ENCODE results near the gene AKT2.

AKT2 gene

DNA sequence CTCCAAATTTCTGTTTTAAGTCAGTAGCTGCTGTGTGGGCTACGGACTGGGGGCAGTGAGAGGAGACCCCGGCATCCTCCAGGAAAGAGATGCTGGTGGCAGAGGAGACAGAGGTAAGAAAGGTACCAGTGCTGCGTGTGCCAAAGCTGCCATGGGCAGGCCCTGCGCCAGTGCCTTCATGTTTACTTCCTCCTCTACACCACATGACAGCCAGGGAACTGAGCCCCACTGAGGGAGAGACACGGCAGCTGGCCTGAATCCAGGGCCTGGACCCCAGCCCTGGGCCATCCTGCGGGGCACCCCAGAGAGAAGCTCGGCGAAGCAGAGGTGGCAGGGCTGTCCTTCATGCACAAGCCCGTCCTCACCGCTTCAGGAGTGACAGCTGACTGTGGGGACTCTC, 35.9 kb downstream of the AKT2 start:
- in situ Hi-C loops (cut with MboI; ENCODE audit: low sequenced_read_pairs) = no loop called here
- no peaks in the 10 kb centered on the region for H3K4me1 ChIP-seq
- no peak overlapping the region for H3K4me3 ChIP-seq
- H3K36me3 ChIP-seq (replicated peaks) = peaks cover 14% of the 10 kb centered on the region
- no peaks in the 10 kb centered on the region for H3K27me3 ChIP-seq (ENCODE audit: low read depth)
- no peaks in the 10 kb centered on the region for H3K9me3 ChIP-seq
- no peak for DNase-seq (ENCODE audit: low spot score in 2 of 2)

DNA sequence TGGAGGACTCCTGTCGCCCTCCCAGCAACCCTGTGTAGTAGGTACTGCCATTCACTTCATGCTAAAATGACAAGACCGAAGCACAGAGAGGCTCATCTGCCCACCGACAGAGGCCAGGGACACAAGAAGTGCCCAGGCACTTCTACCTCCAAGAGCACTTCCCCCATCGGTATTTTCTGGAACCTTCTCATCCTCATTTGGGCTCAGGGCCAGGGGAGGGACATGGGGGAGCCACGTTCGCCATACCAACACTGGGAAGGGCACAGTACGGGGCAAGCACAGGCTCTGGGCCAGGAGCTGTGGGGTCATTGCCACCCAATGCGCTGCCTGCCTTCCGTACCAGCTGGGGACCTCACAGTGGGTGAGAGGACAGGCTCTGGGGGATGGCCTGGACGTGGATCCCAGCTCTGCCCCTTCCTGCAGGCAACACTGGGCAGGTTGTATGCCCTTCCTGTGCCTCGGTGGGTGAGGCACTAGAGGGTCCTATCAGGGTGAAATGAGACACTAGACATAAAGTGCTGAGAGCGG, 37.3 kb downstream of the AKT2 start:
- no peak for DNase-seq (ENCODE audit: low spot score in 2 of 2)
- H3K27me3 ChIP-seq (ENCODE audit: low read depth) = no peaks in the 10 kb centered on the region
- H3K36me3 ChIP-seq (replicated peaks) = peaks cover 14% of the 10 kb centered on the region
- H3K9me3 ChIP-seq = no peaks in the 10 kb centered on the region
- in situ Hi-C loops (cut with MboI; ENCODE audit: low sequenced_read_pairs) = no loop called here
- H3K4me1 ChIP-seq = no peaks in the 10 kb centered on the region
- no peak overlapping the region for H3K4me3 ChIP-seq

DNA sequence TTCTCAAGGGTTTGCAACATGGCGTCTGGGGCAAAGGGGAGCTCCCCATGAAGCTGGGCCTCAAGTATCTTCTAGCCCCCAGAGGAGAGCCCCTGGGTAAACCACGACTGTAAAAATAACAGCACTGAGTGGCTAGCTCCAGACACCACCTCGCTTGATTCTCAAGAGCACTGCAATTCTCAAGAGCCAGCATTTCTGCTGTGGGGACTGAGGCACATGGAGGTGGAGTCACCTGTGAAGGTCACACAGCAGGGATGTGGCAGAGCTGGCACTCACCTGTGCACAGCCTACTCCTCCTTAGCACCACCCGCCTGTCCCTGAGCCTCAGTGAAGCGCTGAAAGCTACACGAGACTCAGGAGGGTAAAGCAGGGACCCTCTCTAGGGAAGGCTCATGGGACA, 38.0 kb downstream of the AKT2 start:
- no peaks in the 10 kb centered on the region for H3K27me3 ChIP-seq (ENCODE audit: low read depth)
- no peak overlapping the region for H3K4me3 ChIP-seq
- DNase-seq (ENCODE audit: low spot score in 2 of 2) = no peak
- H3K36me3 ChIP-seq (replicated peaks) = peaks cover 15% of the 10 kb centered on the region
- H3K9me3 ChIP-seq = no peaks in the 10 kb centered on the region
- in situ Hi-C loops (cut with MboI; ENCODE audit: low sequenced_read_pairs) = no loop called here
- no peaks in the 10 kb centered on the region for H3K4me1 ChIP-seq

DNA sequence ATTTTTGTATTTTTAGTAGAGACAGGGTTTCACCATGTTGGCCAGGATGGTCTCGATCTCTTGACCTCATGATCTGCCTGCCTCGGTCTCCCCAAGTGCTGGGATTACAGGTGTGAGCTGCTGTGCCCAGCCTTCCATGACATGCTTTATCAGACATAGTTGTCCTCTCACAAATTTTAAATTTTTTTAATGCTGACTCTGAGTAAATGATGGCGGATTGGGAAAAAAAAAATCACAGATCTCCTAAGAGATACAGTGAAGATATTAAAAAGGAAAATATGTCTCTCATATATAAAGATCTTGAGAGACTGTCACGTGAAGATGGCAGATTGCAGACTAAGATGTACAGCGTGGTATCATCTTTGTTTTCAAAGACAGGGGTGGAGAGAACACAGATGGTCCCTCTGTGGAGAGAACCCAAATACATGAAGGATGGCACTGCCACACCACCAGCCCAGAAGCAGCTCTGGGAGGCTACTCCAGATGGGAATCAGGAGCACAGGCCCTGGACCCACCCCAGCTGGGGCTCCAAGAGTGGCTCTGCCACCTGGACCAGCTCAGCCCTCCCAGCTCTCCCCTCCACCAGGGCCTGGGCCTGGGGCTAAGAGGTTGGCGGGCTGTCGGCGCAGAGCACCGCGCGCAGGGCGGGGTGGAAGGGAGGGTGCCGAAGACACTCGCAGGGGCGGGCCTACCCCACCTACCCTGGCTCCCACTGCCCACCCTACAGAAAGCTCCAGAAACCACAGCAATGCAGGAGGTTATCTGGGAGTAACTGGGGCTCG, 38.7 kb downstream of the AKT2 start:
- no peak for DNase-seq (ENCODE audit: low spot score in 2 of 2)
- peaks cover 14% of the 10 kb centered on the region for H3K36me3 ChIP-seq (replicated peaks)
- H3K27me3 ChIP-seq (ENCODE audit: low read depth) = no peaks in the 10 kb centered on the region
- H3K4me3 ChIP-seq = no peak overlapping the region
- H3K9me3 ChIP-seq = no peaks in the 10 kb centered on the region
- in situ Hi-C loops (cut with MboI; ENCODE audit: low sequenced_read_pairs) = no loop called here
- H3K4me1 ChIP-seq = no peaks in the 10 kb centered on the region

DNA sequence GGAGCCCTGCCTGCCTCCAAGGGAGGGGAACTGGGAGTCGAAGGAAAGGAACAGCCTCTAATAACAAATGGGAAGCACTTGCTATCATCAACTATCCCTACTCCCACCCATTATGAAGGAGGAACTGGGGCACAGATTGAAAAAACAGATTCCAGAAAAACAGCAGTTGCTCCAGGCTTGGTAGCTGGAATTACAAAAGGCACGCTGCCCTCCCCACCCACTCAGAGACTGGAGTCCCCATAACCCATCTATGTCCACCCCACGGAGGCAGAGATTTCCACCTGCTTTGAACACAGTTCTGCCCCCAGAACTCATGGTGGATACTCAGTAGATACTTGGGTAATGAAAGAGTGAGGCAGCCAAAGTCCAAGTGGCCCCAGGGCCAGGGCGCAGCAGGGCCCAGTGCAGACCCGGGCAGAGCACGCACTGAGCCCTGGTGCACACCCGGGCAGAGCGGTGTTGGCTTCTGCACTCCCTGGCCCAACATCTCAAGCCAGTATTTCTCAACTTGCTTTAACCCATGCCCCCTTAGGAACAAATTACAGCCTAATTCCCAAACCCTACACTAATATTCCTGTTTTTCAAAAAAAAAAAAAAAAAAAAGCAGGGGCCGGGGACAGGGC, 39.5 kb downstream of the AKT2 start:
- Histone ChIP-seq H3K4me3 (no peak overlapping the region), H3K27me3 (ENCODE audit: low read depth) (no peaks in the 10 kb centered on the region), H3K9me3 (no peaks in the 10 kb centered on the region), H3K36me3 (replicated peaks) (peaks cover 11% of the 10 kb centered on the region), H3K4me1 (no peaks in the 10 kb centered on the region)
- no peak for DNase-seq (ENCODE audit: low spot score in 2 of 2)
- in situ Hi-C loops (cut with MboI; ENCODE audit: low sequenced_read_pairs) = no loop called here

DNA sequence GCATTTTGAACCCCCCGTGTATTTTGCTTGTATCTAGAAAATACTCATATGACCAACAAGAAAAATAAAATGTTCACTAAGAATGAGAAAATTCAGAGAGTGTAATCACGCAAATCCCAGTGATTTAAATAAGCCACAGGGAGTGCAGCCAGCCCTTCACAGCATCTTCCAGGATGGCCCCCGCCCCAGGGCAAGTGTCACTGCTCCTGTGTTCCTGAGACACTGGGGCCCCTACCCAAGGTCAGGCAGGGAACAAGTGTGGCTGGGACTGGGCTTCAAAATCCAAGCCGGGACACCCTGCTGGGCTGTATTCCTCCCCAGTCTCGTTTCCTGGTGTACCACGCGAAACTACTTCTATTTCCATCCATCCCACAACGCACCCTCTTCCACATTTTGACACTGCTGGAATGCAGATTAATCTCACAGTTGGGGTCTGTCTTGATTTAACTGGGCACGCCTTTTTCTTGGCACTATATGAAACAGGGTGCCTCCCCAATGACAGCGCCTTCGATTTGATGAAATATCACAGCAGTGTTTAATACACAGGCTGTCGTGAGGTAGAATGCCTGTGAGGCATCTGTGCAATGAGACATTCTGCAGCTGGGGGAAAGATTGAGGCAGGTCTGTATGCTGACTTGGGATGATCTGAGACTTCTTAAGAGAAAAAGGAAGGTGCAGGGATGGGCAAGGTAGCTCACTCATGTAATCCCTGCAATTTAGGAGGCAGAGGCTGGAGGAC, 40.4 kb downstream of the AKT2 start:
- H3K4me3 ChIP-seq = no peak overlapping the region
- in situ Hi-C loops (cut with MboI; ENCODE audit: low sequenced_read_pairs) = no loop called here
- no peak for DNase-seq (ENCODE audit: low spot score in 2 of 2)
- H3K4me1 ChIP-seq = no peaks in the 10 kb centered on the region
- H3K27me3 ChIP-seq (ENCODE audit: low read depth) = no peaks in the 10 kb centered on the region
- no peaks in the 10 kb centered on the region for H3K9me3 ChIP-seq
- peaks cover 7% of the 10 kb centered on the region; the same call in 1 of the 2 replicates for H3K36me3 ChIP-seq (replicated peaks)

DNA sequence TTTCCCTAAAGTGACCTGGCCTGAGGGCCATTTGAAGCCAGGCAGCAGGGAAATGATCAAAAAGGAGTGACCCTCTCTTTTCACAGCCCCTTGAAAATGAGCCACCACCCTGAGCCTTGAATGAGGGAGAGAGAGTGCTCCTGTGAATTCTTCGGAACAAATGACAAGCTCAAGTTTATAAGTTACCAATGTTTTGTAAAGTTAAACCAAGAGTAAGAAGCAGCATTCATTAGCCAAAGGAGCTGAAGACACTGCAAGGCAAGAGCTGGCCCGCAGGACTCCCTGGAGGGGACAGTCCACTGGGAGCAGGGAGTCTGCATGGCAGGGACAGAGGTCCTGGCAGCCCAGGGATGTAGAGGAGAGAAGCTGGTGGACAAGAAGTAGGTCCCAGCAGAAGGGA, 42.0 kb downstream of the AKT2 start:
- Histone ChIP-seq H3K27me3 (ENCODE audit: low read depth) (no peaks in the 10 kb centered on the region), H3K9me3 (no peaks in the 10 kb centered on the region), H3K4me3 (no peak overlapping the region), H3K36me3 (replicated peaks) (peaks cover 17% of the 10 kb centered on the region), H3K4me1 (no peaks in the 10 kb centered on the region)
- in situ Hi-C loops (cut with MboI; ENCODE audit: low sequenced_read_pairs) = no loop called here
- DNase-seq (ENCODE audit: low spot score in 2 of 2) = no peak

DNA sequence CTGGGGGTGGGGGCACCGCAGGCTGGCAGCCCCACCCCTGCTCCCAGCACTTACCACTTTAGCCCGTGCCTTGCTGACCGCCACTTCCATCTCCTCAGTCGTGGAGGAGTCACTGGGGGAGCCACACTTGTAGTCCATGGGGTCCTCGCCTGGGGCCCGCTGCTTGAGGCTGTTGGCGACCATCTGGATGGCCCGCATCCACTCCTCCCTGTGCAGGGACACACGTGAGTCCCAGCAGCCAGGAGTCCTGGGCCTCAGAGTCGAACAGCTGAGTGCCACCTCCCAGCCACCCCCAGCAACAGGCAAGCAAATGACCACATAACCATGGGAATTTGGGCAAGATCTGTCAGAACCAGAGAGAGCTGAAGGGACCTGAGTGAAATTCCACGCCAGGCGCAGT, 42.7 kb downstream of the AKT2 start:
- Histone ChIP-seq H3K4me1 (no peaks in the 10 kb centered on the region), H3K9me3 (no peaks in the 10 kb centered on the region), H3K36me3 (replicated peaks) (peaks cover 18% of the 10 kb centered on the region), H3K4me3 (no peak overlapping the region), H3K27me3 (ENCODE audit: low read depth) (no peaks in the 10 kb centered on the region)
- no peak for DNase-seq (ENCODE audit: low spot score in 2 of 2)
- in situ Hi-C loops (cut with MboI; ENCODE audit: low sequenced_read_pairs) = no loop called here

DNA sequence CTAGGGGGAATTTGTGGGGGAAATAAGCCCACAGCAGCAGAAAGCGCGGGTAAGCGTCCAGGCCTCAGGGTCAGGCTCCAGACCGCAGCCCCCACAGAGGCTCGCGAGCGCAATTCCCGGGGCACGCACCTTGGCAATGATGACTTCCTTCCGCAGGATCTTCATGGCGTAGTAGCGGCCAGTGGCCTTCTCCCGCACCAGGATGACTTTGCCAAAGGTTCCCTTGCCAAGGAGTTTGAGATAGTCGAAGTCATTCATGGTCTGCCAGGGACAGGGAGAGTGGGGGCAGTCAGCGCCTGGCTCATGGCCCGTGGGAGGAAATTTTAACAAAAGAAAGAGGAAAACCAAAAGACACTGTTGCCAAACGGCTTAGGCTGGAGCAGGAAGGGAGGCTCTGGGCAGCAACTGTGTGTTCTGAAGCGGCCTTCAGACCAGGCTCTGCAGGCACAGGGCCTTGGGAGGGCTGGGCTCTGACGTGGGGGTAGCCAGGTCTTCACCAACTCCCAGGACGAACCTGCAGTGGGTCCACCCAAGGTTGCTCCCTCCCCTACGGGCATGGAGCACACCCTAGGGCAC, 43.2 kb downstream of the AKT2 start:
- Histone ChIP-seq H3K9me3 (no peaks in the 10 kb centered on the region), H3K4me1 (no peaks in the 10 kb centered on the region), H3K4me3 (no peak overlapping the region), H3K36me3 (replicated peaks) (peaks cover 24% of the 10 kb centered on the region), H3K27me3 (ENCODE audit: low read depth) (no peaks in the 10 kb centered on the region)
- DNase-seq (ENCODE audit: low spot score in 2 of 2) = no peak
- in situ Hi-C loops (cut with MboI; ENCODE audit: low sequenced_read_pairs) = no loop called here

DNA sequence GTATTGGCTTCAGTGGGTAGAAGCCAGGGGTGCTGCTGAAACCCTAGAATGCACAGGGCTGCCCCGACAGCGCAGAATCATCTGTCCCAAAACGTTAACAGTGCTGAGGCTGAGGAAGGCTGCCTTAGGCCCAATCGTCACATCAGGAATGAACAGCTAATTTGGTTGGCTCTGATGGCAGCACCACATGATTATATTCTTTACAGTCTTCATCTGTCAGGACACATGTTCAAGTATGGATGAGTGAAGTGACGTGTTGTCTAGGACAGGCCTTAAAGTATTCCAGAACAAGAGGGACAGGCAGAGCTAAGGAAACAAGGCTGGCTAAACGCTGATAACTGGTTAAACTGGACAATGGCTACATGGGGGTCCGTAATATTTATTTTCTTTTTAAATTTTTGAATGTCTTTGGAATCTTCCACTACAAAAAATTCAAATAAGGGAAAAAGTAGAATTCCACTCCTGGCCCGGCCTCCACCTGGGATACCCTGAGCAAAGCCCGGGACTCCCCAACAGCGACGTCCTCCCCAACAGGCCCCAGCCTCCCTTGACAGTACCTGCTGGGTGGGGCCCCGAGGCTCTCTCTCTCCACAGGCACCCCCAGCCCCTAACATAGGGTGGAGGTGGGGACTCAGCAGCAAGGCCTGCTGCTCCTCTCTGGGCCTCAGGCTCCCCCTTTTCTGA, 43.9 kb downstream of the AKT2 start:
- no peaks in the 10 kb centered on the region for H3K9me3 ChIP-seq
- DNase-seq (ENCODE audit: low spot score in 2 of 2) = no peak
- H3K4me1 ChIP-seq = no peaks in the 10 kb centered on the region
- in situ Hi-C loops (cut with MboI; ENCODE audit: low sequenced_read_pairs) = no loop called here
- no peaks in the 10 kb centered on the region for H3K27me3 ChIP-seq (ENCODE audit: low read depth)
- H3K4me3 ChIP-seq = no peak overlapping the region
- peaks cover 28% of the 10 kb centered on the region for H3K36me3 ChIP-seq (replicated peaks)

DNA sequence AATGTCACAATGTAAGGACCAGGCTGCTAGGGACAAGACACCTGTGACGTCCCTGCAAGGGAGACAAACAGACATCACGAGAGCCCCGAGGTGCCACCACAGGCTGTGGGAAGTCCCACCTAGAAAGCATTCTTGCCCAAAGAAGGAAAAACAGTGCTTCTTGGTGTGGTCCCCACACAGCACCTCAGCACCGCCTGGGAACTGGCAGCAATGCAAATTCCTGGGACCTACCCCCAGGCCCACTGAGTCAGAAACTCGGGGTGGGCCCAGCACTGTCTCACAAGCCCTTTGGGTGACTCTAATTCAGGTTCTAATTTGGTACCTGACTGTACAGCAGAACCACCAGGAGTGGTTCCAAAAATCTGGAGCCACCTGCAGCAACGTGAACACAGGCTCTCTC, 44.8 kb downstream of the AKT2 start:
- Histone ChIP-seq H3K27me3 (ENCODE audit: low read depth) (no peaks in the 10 kb centered on the region), H3K9me3 (no peaks in the 10 kb centered on the region), H3K36me3 (replicated peaks) (peaks cover 32% of the 10 kb centered on the region), H3K4me3 (no peak overlapping the region), H3K4me1 (no peaks in the 10 kb centered on the region)
- DNase-seq (ENCODE audit: low spot score in 2 of 2) = no peak
- in situ Hi-C loops (cut with MboI; ENCODE audit: low sequenced_read_pairs) = no loop called here

DNA sequence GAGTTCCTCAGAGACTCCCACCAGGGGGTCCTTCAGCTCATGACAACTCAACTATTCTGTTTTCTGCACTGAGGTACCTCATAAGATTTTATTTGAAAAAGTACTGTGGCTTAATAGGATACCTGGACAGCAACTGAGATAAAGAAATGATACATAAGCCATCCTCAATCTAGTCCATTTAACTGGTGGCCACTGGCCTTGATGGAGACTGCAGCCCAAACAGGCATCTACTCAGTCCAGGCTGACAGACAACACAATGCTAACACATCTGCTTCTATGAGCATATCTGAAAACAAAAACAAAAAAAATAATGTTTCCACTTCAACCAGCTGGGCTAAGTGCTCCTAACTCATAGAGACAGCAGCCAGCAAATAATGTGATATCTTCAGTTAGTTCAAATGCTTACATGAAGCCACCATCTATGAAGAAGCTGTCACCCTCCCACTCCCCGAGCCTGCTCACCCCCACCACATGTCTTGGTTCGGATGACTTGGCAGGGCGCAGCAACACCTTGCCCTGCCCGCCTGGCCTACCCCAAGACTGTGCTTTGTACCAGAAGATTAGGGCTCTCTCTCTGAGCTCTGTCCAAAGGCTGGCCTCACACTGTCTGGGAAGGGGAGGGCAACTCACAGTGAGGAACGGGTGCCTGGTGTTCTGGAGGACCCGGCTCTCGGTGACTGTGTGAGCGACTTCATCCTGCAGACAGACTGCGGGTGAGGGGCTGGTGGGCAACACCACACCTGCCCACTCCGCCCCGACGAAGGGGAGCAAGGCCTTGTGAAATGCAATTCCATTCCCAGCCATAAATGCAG, 45.5 kb downstream of the AKT2 start:
- DNase-seq (ENCODE audit: low spot score in 2 of 2) = no peak
- peaks cover 35% of the 10 kb centered on the region for H3K36me3 ChIP-seq (replicated peaks)
- no peak overlapping the region for H3K4me3 ChIP-seq
- H3K27me3 ChIP-seq (ENCODE audit: low read depth) = no peaks in the 10 kb centered on the region
- no peaks in the 10 kb centered on the region for H3K4me1 ChIP-seq
- in situ Hi-C loops (cut with MboI; ENCODE audit: low sequenced_read_pairs) = no loop called here
- no peaks in the 10 kb centered on the region for H3K9me3 ChIP-seq

DNA sequence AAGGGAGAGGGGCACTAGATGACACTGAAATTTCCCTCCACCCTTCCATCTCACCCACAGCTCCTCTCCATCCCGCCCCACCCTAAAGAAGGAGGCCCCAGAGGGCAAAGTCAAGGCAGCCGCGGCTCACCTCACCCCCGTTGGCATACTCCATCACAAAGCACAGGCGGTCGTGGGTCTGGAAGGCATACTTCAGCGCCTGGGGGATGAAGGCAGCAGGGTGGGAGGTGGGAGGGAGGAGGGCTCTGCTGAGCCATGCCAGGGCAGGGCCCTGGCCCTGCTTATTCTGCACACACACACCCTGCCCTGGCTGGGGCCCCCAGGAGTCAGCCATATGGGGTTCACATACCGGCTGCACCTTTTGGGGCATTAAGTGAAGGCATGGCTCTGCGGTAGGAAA, 46.4 kb downstream of the AKT2 start:
- in situ Hi-C loops (cut with MboI; ENCODE audit: low sequenced_read_pairs) = no loop called here
- H3K4me3 ChIP-seq = no peak overlapping the region
- DNase-seq (ENCODE audit: low spot score in 2 of 2) = no peak
- no peaks in the 10 kb centered on the region for H3K4me1 ChIP-seq
- H3K27me3 ChIP-seq (ENCODE audit: low read depth) = no peaks in the 10 kb centered on the region
- H3K36me3 ChIP-seq (replicated peaks) = peaks cover 35% of the 10 kb centered on the region
- H3K9me3 ChIP-seq = no peaks in the 10 kb centered on the region

Measured in HAP-1 (cell line).